PFSK-1 (cell line): ENCODE results near the gene IGF2BP2.

Experiments
- FOXP2 ChIP-seq: optimal IDR thresholded peaks from 2 replicates; pipeline ENCODE3; 2011; ENCODE audit warnings: borderline replicate concordance, control low read depth, inconsistent platforms; ENCODE audit not compliant: insufficient read depth; ENCODE audit errors: extremely low read length, extremely low read depth
- POLR2AphosphoS5 ChIP-seq: IDR thresholded peaks from 2 replicates; pipeline ENCODE4 v1.6.1; 2012; ENCODE audit warnings: low read depth, mild to moderate bottlenecking, control low read depth, low read length, moderate library complexity
- SIN3A ChIP-seq: IDR thresholded peaks from 2 replicates; pipeline ENCODE4 v1.6.1; 2012; ENCODE audit warnings: mild to moderate bottlenecking, low read length, moderate library complexity, borderline replicate concordance; ENCODE audit not compliant: insufficient read depth
- TAF1 ChIP-seq: IDR thresholded peaks from 2 replicates; pipeline ENCODE4 v1.6.1; 2012; ENCODE audit warnings: low read length, control low read depth, borderline replicate concordance; ENCODE audit not compliant: insufficient read depth
- TF ChIP-seq, protein P1 (sequence below), 2 experiments: IDR thresholded peaks; 2 replicates each; pipeline versions ENCODE4 v1.6.1 to v1.8.0; 2011 to 2012; ENCODE audit warnings: low read depth in 2 of 2, low read length in 2 of 2, control low read depth in 1 of 2, inconsistent platforms in 1 of 2, mild to moderate bottlenecking in 1 of 2, moderate library complexity in 1 of 2; ENCODE audit not compliant: insufficient read depth in 1 of 2

Gene IGF2BP2

GRCh38 chr3:185709251-185709955 is 115.4 kb downstream of the IGF2BP2 start:
- no peak for TF ChIP-seq TAF1
- TF ChIP-seq SIN3A = no peak
- TF ChIP-seq, protein P1, sequence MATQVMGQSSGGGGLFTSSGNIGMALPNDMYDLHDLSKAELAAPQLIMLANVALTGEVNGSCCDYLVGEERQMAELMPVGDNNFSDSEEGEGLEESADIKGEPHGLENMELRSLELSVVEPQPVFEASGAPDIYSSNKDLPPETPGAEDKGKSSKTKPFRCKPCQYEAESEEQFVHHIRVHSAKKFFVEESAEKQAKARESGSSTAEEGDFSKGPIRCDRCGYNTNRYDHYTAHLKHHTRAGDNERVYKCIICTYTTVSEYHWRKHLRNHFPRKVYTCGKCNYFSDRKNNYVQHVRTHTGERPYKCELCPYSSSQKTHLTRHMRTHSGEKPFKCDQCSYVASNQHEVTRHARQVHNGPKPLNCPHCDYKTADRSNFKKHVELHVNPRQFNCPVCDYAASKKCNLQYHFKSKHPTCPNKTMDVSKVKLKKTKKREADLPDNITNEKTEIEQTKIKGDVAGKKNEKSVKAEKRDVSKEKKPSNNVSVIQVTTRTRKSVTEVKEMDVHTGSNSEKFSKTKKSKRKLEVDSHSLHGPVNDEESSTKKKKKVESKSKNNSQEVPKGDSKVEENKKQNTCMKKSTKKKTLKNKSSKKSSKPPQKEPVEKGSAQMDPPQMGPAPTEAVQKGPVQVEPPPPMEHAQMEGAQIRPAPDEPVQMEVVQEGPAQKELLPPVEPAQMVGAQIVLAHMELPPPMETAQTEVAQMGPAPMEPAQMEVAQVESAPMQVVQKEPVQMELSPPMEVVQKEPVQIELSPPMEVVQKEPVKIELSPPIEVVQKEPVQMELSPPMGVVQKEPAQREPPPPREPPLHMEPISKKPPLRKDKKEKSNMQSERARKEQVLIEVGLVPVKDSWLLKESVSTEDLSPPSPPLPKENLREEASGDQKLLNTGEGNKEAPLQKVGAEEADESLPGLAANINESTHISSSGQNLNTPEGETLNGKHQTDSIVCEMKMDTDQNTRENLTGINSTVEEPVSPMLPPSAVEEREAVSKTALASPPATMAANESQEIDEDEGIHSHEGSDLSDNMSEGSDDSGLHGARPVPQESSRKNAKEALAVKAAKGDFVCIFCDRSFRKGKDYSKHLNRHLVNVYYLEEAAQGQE (IDR thresholded peaks at IDR 0.05; ENCODE audit: insufficient read depth in 1 of 2, low read depth in 2 of 2, low read length in 2 of 2) = no peak
- TF ChIP-seq POLR2AphosphoS5 = no peak
- no peak for TF ChIP-seq FOXP2

- TF ChIP-seq, protein P1 (IDR thresholded peaks at IDR 0.05; ENCODE audit: insufficient read depth in 1 of 2, low read depth in 2 of 2, low read length in 2 of 2) = no peak
- TF ChIP-seq SIN3A (no peak), POLR2AphosphoS5 (no peak), FOXP2 (no peak), TAF1 (no peak)
These were observed 116.5 kb downstream of the IGF2BP2 start for GRCh38 chr3:185708392-185708791.

DNA sequence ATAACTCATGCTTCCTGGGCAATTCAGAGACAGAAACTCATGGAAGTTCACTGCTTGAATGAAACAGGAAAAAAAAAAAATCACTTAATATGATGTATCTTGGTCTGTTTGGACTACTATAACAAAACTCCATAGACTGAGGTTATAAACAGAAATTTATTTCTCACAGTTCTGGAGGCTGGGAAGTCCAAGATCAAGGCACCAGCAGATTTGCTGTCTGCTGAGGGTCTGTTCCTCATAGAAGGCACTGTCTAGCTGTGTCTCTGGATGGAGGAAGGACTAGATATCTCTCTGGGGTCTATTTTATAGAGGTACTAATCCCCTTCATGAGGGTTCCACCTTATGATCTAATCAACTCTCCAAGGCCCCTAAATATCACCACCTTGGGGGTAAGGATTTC is 119.3 kb downstream of the IGF2BP2 start:
- TF ChIP-seq SIN3A = no peak
- TF ChIP-seq POLR2AphosphoS5 = no peak
- TF ChIP-seq, protein P1 (IDR thresholded peaks at IDR 0.05; ENCODE audit: insufficient read depth in 1 of 2, low read depth in 2 of 2, low read length in 2 of 2) = no peak
- no peak for TF ChIP-seq TAF1
- TF ChIP-seq FOXP2 = no peak

GRCh38 chr3:185702262-185703225 is 122.3 kb downstream of the IGF2BP2 start:
- TF ChIP-seq FOXP2 (no peak), POLR2AphosphoS5 (no peak), TAF1 (no peak), SIN3A (no peak)
- TF ChIP-seq, protein P1 (IDR thresholded peaks at IDR 0.05; ENCODE audit: insufficient read depth in 1 of 2, low read depth in 2 of 2, low read length in 2 of 2) = no peak
